Spinal cord (tissue), 10 donors: ENCODE measurements around the gene KMT2D. TPM values are rescaled to one million over a fixed set of nuclear protein-coding genes. Genes with fewer than 3 reads are reported as not detected.

Experiments used
- DNase-seq, 6 donors: peaks; one replicate each; pipeline versions ENCODE4 v3.0.0 to v3.0.0-alpha.2; 2013 to 2015; ENCODE audit warnings: low spot score in 6 of 6, low read depth in 4 of 6
- H3K27ac ChIP-seq: one replicate; pipeline ENCODE4 v1.5.1; 2013; ENCODE audit warnings: low read depth, low read length, control low read depth
- H3K27me3 ChIP-seq: one replicate; pipeline ENCODE4 v1.6.1; 2013; ENCODE audit warnings: low read length; ENCODE audit not compliant: control insufficient read depth, insufficient read depth
- H3K36me3 ChIP-seq: one replicate; pipeline ENCODE4 v1.6.1; 2013; ENCODE audit warnings: low read length; ENCODE audit not compliant: control insufficient read depth, insufficient read depth
- H3K4me1 ChIP-seq: one replicate; pipeline ENCODE4 v1.6.1; 2013; ENCODE audit warnings: low read length; ENCODE audit not compliant: control insufficient read depth, insufficient read depth
- H3K4me3 ChIP-seq: one replicate; pipeline ENCODE4 v1.5.1; 2013; ENCODE audit warnings: low read depth, low read length, control low read depth
- H3K9me3 ChIP-seq: one replicate; pipeline ENCODE4 v1.6.1; 2013; ENCODE audit warnings: low read length; ENCODE audit not compliant: control insufficient read depth, insufficient read depth
- WGBS: methylation state at CpG from one replicate; pipeline ENCODE4 v1.1.5; 2013; ENCODE audit warnings: missing lambda C conversion rate; ENCODE audit not compliant: insufficient coverage; 5-methylcytosine and 5-hydroxymethylcytosine counted together
- polyA plus RNA-seq, 2 donors: library from polyadenylated mRNA; unstranded; fragments of 120-200 nt; gene quantifications; one replicate each; pipeline ENCODE4 v1.2.1, GENCODE V29; 2013; ENCODE audit not compliant: insufficient read length in 2 of 2
- total RNA-seq, 2 donors: library from RNA; depleted of rRNA in 1 of 2; stranded (reverse); fragments of 120-200 nt in 1 of 2; fragments of >200 nt in 1 of 2; gene quantifications; one replicate each; pipeline versions ENCODE4 v1.2.3 to v1.2.4, GENCODE V29; 2013 to 2014
- donor health status: healthy.

The KMT2D gene
- total and polyA plus RNA-seq, 4 donors: 27.2 to 43.2 (median 40.6) TPM

DNA sequence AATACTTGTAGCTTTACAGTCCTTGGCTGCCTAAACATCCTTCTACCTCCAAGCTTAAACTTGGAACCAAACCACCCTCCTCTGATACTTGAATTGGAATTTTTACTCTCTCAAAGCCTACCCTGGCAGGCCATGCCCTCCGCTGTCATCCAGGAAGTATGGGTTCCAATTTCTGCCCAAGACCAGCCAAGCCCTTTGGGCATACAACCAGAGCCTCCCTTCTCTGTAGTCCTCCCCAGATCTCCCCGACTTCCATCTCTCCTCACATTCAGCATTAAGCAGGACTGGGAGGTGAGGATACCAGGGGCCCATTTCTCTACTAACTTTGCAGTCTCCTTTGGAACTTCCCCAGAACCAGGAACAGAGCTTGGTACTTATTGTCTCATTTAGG lies 34.4 kb upstream of the KMT2D start:
- peaks cover 49% of the 10 kb centered on the region for H3K27me3 ChIP-seq
- 83% methylated on average over 1 of the region's 2 CpGs for WGBS
- no peak overlapping the region for H3K27ac ChIP-seq
- no peak for DNase-seq
- peak overlapping the region; percentile 53 for H3K4me3 ChIP-seq
- peaks cover 40% of the 10 kb centered on the region for H3K36me3 ChIP-seq
- H3K9me3 ChIP-seq: no peaks in the 10 kb centered on the region
- H3K4me1 ChIP-seq: peaks cover 54% of the 10 kb centered on the region

DNA sequence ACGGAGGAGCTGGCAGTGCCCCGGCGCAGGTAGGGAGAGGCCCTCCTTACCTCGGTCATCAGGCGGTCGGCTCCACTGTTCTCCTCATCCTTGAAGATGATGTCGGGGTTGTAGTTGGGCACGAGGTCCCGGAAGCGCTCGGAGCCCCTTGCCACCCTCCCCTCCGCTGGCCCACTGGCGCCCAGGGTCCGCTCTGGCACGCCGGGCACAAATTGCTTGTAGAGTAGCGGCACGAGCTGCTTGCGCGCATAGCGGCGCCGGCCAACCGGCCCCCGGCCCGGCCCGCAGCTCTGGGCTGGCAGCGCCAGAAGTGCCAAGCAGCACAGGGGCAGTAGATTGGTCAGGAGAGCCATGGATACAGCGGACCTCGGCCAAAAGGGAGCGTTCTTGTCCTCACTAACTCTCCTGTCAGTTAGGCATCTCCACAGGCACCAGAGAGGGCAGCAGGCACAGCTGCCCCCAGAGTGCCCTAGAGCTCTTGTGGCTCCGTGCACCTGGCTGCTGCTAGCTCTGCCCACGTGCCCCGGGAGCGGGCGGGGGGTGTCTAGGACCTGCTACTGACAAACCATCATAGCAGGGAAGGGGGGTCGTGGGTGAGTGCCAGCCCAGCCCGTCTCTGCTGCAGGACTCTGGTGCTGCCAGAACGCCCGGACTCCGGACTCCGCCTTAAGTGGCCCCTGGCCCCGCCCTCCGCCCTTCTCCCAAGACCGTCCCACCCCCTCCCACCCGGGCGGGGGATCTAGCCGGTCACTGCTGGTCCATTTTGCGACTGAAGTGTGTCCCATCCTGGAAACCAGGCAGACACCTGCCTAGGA lies 33.8 kb upstream of the KMT2D start, which contains the start of gene DHH:
DHH (minus strand) TSS at position 642 of the 815 bp plus-strand sequence; CDS start at position 353, 289 bp downstream.
- H3K27ac ChIP-seq: peak within 1 kb of the TSS; percentile 64
- peak in 2 of 6 donors; percentile 34 to 63 for DNase-seq
- 2% methylated on average over 47 of the region's 49 CpGs for WGBS

DNA sequence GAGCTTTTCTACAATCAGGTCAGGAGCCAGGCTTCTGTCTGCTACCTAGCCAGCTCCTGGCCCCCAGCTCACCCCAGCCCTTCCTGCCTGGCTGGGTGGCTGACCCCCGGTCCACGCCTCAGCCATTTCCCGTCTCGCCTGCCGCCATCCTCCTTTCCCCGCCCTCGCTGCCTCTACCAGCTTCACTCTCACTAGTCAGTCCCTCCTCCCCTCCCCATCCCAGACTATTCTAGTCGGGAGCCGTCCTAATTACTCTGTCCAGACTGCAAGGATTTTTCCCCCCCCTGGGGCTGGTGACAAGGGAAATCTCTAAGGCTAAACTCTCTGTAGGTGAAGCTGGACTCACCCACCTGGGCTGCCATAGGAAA lies 33.2 kb upstream of the KMT2D start:
- Histone ChIP-seq H3K4me1 (peaks cover 65% of the 10 kb centered on the region), H3K9me3 (no peaks in the 10 kb centered on the region), H3K4me3 (peak overlapping the region; percentile 53), H3K27me3 (peaks cover 61% of the 10 kb centered on the region), H3K27ac (peak overlapping the region; percentile 64), H3K36me3 (peaks cover 28% of the 10 kb centered on the region)
- WGBS: 5% methylated on average over 8 of the region's 9 CpGs
- peak in 2 of 6 donors; percentile 7 to 31 for DNase-seq

More for the DNA sequence above, 33.8 kb upstream of the KMT2D start, which contains the start of gene DHH:
- Histone ChIP-seq H3K4me1 (peaks cover 59% of the 10 kb centered on the region), H3K4me3 (peak within 1 kb of the TSS; percentile 53), H3K27me3 (peaks cover 56% of the 10 kb centered on the region), H3K9me3 (no peaks in the 10 kb centered on the region), H3K36me3 (peaks cover 34% of the 10 kb centered on the region)

DNA sequence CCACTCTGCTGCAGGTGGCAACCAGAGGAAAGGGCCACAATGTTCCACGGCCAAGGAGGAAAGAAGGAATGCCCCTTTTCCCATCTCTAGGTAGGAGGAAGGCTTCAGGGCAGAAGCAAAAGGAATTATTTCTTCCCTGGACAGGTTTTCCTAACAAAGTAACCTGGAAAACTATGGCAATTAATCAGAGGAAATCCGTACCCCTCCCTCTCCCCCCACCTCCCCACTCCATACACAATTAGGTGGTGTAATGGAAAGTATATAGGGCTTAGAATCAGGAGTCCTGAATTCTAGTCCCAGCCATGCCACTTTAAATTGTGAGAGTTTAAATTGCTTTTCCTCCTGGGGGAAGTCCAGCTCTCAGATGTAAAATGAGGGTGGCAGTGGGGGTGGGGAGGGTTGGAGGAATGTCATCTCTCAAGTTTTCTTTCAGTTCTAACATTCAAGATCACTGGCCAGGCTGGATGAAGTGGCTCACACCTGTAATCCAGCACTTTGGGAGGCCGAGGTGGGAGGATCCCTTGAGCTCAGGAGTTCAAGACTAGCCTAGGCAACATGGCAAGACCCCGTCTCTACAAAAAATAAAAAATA lies 32.3 kb upstream of the KMT2D start:
- Histone ChIP-seq H3K4me1 (peaks cover 71% of the 10 kb centered on the region), H3K4me3 (peak overlapping the region; percentile 53), H3K36me3 (peaks cover 19% of the 10 kb centered on the region), H3K27me3 (peaks cover 66% of the 10 kb centered on the region), H3K9me3 (no peaks in the 10 kb centered on the region), H3K27ac (peak overlapping the region; percentile 85)
- no peak for DNase-seq
- 57% methylated on average over 1 of the region's 4 CpGs for WGBS

DNA sequence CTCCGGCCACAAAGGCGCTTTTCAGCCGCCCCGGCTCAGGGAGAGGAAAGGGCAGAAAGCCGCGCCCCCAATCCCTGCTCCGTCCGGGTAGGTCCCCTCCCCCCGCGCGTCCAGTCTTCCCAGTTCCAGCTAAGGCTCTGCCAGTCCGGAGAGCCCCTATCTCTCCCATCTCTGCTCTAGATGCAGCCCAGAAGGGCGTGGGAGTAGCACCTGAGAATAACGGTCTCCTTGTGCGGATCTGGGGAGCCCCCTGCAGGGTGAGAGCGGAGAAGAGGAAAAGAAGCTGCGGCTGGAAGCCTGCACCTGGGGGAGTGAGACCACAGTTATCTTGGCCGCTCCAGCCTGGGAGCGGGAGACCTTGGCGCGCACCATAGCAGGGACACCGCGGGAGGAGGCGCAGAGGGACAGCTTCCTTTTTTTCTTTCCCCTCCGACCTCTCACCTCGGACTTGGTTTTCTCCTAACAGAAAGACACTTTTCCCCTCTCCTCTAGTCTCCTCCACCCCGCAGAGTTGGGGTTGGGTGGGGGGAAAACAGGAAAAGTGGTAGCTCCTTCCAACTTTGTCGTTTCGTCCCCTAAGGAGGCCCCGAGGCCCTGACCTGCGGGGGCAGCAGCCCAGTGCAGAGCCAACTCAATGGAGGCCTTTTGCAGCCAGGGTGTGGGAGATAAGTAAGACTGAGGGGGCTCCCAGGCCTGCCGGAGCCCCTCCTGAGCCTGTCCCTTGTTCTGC lies 31.7 kb upstream of the KMT2D start:
- Histone ChIP-seq H3K4me1 (peaks cover 67% of the 10 kb centered on the region), H3K36me3 (peaks cover 13% of the 10 kb centered on the region), H3K27ac (peak overlapping the region; percentile 85), H3K27me3 (peaks cover 66% of the 10 kb centered on the region), H3K4me3 (peak overlapping the region; percentile 53), H3K9me3 (no peaks in the 10 kb centered on the region)
- WGBS: 4% methylated on average over 23 of the region's 32 CpGs
- DNase-seq: peak in 2 of 6 donors; percentile 74 to 88

DNA sequence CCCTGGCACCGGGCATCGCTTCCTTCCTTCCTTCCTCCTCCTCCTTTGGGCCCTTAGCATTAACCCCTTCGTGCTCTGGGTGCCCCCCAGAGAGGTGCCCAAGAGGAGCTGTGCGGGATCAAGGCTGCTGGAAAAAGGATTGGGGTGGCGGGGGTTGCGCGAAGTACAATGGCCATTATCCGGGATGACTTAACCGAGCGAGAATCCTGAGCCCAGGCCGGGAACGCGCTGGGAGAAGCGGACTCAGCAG lies 31.2 kb upstream of the KMT2D start:
- under 1% methylated on average over 12 of the region's 14 CpGs for WGBS
- H3K27ac ChIP-seq: peak overlapping the region; percentile 86

DNA sequence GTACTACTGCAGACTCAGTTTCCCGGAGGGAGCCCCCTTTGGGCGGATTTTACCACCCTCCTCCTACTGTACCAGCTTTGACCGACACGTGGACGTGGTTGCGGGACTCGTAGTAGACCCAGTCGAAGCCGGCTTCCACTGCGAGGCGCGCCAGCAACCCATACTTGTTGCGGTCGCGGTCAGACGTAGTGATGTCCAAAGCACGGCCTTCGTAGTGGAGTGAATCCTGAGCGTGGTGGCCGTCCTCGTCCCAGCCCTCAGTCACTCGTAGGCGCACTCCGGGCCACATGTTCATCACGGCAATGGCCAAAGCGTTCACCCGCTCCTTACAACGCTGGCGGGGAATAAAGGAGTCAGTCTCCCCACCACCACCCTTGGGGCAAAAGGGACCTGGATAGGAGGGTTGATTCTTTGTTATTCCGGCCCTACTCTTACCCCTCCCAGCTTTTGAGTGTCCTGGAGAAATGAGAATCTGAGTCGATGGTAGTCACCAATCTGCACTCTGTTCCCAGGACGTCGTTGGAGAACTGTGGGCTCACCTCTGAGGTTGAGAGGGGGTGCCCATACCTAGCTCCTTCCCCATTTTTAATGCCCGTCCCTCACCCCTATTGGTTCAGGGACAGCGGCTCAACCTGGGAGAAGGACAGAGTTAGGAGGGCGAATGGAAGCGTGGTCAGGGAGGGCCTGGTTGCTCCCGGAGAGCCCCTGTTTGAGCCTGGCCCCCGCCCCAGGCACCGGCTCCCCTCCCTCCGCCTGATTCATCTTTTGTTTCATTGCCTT lies 30.7 kb upstream of the KMT2D start:
- WGBS: 8% methylated on average over 29 of the region's 41 CpGs
- Histone ChIP-seq H3K36me3 (peaks cover 5% of the 10 kb centered on the region), H3K9me3 (no peaks in the 10 kb centered on the region), H3K27ac (peak overlapping the region; percentile 86), H3K27me3 (peaks cover 66% of the 10 kb centered on the region), H3K4me1 (peaks cover 66% of the 10 kb centered on the region), H3K4me3 (peak overlapping the region; percentile 53)
- peak in 1 of 6 donors; percentile 12 for DNase-seq

More for the DNA sequence above, 31.2 kb upstream of the KMT2D start:
- no peaks in the 10 kb centered on the region for H3K9me3 ChIP-seq
- H3K4me3 ChIP-seq: peak overlapping the region; percentile 53
- no peak for DNase-seq
- H3K36me3 ChIP-seq: peaks cover 8% of the 10 kb centered on the region
- peaks cover 66% of the 10 kb centered on the region for H3K27me3 ChIP-seq
- H3K4me1 ChIP-seq: peaks cover 66% of the 10 kb centered on the region

DNA sequence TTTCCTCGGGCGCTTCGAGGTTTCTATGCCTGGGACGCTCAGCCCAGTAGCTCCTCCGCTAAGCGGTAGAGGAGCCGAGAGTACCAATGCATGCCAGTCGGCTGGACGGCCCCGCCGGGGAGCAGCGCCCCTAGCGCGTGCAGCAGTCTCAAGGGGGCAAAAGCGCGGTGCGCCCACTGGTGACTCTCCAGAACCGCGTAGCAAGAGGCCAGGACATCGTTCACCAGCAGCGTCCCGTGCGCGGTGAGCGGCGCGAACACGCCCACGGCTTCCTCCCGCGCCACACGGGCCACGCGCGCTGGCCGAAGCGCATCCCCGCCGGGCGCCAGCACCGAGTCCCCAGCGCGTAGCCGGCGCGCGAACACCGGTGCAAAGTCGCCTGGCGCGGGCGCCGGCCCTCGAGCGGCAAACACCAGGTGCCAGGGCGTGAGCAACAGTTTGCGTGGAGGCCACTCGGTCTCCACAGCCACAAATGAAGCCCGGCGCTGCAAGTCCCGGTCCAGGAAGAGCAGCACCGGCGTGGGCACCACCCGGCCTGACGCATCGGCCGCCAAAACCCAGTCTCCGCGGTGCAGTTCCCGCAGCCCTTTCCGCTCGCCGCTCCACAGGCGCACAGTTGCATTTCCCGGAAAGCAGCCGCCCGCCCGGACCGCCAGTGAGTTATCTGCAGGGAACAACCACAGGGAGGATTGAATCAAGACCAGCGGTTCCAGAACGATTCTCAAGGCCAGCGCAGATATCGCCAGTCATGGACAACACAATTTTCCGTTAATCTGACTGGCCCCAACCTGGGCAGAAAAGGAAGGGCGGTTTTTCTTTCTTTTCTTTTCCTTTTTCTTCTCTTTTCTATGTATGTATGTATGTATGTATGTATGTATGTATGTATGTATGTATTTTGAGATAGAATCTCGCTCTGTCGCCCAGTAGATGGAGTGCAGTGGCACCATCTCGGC lies 29.5 kb upstream of the KMT2D start:
- WGBS: 1% methylated on average over 84 of the region's 88 CpGs
- Histone ChIP-seq H3K4me3 (peak overlapping the region; percentile 36), H3K9me3 (no peaks in the 10 kb centered on the region), H3K27ac (peak overlapping the region; percentile 86), H3K4me1 (peaks cover 66% of the 10 kb centered on the region), H3K36me3 (no peaks in the 10 kb centered on the region), H3K27me3 (peaks cover 64% of the 10 kb centered on the region)
- peak in 2 of 6 donors; percentile 57 to 61 for DNase-seq
